ENCODE measurements around the gene TPP2. TPM values are rescaled to one million over a fixed set of nuclear protein-coding genes. Genes with fewer than 3 reads are reported as not detected.

The TPP2 gene
- 156 TPM for total RNA-seq

DNA sequence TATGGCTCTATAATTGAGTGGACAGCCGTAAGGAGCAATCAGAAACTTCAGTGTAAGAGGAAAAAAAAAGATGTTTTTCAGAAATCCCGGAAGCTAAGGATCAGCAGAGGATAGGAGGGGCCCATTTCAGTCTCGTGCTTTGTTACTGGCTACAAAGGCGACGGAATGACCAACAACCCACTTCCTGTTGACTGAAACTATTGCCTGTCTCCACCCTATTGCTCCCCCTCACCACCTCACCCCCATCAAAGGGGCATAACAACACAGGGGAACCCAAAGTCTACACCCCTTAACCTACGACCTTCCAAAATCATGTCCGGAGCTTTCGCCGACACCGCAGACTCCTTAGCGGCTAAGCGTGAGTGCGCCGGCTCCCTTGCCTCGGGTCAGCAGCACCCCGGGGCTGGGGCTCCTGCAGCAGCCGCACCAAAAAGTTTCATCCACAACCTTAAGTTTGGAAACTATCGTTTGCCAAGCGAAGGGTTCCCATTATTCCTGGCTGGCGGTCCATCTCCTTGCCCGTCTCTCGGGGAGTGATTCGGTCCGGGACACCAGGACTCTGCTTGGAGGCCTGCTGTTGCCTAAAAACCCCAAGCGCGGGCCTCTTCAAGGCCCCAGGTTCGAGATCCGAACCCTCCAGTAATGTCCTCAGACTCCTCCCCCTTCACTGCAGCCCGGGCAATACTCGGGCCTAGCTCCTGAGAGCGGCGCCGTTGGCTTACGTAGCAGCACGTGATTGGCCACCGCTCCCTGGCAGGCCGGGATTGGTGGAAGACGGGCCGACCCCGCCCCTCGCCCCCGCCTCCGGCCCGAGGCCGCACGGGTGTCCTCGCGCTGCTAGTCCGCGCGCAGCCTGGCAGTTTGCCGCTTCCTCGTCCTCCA, at the start of gene TPP2:
Gene TPP2, plus strand, starts transcription at position 840 of the 882 bp plus-strand sequence. CDS start 53 bp downstream, outside the sequence.
- peak within 1 kb of the TSS; percentile 91 for H3K4me3 ChIP-seq (ENCODE audit: low read length)
- H3K4me1 ChIP-seq (ENCODE audit: insufficient read depth, low read length), result peaks cover 50% of the 10 kb centered on the region
- no peaks in the 10 kb centered on the region for H3K9me3 ChIP-seq (ENCODE audit: low read depth, low read length)
- H3K27me3 ChIP-seq (ENCODE audit: insufficient read depth, low read length), result no peaks in the 10 kb centered on the region

- Histone ChIP-seq H3K4me3 (ENCODE audit: low read length) (no peak overlapping the region), H3K9me3 (ENCODE audit: low read depth, low read length) (no peaks in the 10 kb centered on the region), H3K27me3 (ENCODE audit: insufficient read depth, low read length) (peaks cover 2% of the 10 kb centered on the region), H3K4me1 (ENCODE audit: insufficient read depth, low read length) (no peaks in the 10 kb centered on the region)
Measured at GRCh38 chr13:102548811-102549210, 48.0 kb upstream of the TPP2 start.

DNA sequence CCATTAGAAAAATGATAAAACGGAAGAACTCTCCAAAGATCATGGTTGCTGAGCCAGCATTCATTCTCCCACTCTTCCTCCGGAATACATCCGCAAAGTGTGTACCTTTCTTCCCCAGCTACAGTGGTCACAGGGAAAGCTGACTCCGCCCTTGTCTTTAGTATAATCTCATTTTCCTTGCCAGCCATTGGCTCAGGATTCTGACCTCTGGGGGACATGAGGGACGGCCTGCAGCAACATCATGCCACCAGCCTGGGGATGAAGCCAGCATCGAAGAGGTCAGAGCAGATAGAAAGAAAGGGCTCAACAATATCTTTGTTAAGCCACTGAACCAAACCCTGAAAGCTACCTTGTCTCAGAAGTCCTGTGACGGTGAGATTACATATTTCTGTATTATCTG, 46.3 kb upstream of the TPP2 start:
- H3K4me3 ChIP-seq (ENCODE audit: low read length), result no peak overlapping the region
- peaks cover 2% of the 10 kb centered on the region for H3K27me3 ChIP-seq (ENCODE audit: insufficient read depth, low read length)
- no peaks in the 10 kb centered on the region for H3K9me3 ChIP-seq (ENCODE audit: low read depth, low read length)

DNA sequence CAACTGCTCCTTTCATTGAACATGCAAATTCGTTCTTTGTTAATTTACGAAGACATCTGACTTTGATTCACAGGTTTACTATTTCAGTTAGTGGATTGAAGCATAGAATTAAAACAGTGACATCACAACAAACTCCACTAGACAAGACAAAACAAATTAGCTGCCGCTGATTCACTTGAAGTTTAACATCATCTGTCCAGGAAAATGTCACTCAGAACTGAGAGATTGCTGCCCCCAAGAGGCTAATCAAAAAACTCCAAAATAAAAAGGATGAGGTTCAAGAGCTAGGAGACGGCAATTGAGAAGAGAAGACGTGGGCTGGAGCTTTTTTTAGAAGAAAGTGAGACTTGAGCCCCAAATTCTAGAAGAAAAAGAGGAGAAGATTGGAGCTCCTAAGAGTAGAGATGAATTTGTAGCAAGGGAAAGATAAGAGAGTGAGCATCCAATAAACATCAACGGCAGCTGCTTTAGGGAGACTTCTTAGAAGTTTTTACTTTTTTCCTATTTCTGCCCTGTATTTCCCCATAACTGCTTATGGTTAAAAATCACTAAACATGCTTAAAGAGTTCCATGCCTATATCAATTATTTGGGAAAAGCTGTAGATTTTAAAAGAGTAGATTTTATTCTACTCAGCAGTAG, 40.8 kb upstream of the TPP2 start:
- Histone ChIP-seq H3K4me1 (ENCODE audit: insufficient read depth, low read length) (no peaks in the 10 kb centered on the region), H3K27me3 (ENCODE audit: insufficient read depth, low read length) (no peaks in the 10 kb centered on the region), H3K9me3 (ENCODE audit: low read depth, low read length) (no peaks in the 10 kb centered on the region), H3K4me3 (ENCODE audit: low read length) (no peak overlapping the region)

More for the DNA sequence above, 46.3 kb upstream of the TPP2 start:
- no peaks in the 10 kb centered on the region for H3K4me1 ChIP-seq (ENCODE audit: insufficient read depth, low read length)

DNA sequence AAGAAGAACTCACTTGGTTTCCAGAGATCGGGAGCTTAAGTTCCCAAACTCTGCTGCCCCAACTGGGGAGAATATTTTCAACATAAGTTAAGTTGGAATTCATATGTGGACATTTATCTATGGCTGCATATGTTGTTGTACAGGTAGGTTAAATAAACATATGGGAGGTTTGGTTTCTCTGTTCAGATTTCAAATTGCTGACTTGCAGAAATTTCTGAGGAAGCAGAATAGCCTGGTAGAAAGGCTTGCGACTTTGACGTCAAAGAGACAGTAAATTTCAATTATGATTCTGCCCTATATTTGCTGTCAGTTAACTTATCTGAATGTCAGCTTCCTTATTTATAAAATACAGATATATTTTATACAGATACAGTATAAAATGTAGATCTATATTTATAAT, 40.0 kb upstream of the TPP2 start:
- Histone ChIP-seq H3K4me3 (ENCODE audit: low read length) (no peak overlapping the region), H3K4me1 (ENCODE audit: insufficient read depth, low read length) (no peaks in the 10 kb centered on the region), H3K9me3 (ENCODE audit: low read depth, low read length) (no peaks in the 10 kb centered on the region), H3K27me3 (ENCODE audit: insufficient read depth, low read length) (no peaks in the 10 kb centered on the region)

DNA sequence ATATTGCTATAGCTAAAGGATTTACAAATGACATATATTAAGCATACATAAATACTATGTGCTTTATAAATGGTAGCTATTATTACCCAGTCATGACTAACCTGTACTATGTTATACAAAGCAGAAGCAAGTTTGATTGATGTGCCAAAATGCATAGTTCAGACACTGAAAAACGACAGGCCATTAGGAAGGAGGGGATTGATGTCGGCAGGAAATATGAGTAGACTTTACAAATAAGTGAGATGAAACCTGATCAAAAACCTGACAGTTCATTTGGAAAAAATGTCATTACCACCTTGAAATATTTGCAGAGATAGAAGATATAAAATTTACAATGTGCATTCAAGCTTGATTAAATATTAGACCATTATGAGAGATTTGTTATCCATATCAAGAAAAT, 38.8 kb upstream of the TPP2 start:
- no peaks in the 10 kb centered on the region for H3K9me3 ChIP-seq (ENCODE audit: low read depth, low read length)
- peaks cover 3% of the 10 kb centered on the region for H3K27me3 ChIP-seq (ENCODE audit: insufficient read depth, low read length)
- no peaks in the 10 kb centered on the region for H3K4me1 ChIP-seq (ENCODE audit: insufficient read depth, low read length)
- no peak overlapping the region for H3K4me3 ChIP-seq (ENCODE audit: low read length)

DNA sequence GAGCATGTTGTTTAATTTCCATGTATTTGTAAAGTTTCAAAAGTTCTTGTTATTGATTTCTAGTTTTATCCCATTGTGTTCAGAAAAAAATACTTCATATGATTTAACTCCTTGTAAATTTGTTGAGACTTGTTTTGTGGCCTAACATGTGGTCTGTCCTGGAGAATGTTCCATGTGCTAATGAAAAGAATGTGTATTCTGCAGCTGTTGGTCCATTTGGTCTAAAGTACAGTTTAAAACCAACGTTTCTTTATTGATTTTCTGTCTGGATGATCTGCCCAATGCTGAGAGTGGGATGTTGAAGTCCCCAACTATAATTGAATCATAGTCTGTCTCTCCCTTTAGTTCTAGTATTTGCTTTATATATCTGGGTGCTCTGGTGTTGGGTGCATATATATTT, 34.9 kb upstream of the TPP2 start:
- no peaks in the 10 kb centered on the region for H3K9me3 ChIP-seq (ENCODE audit: low read depth, low read length)
- no peaks in the 10 kb centered on the region for H3K4me1 ChIP-seq (ENCODE audit: insufficient read depth, low read length)
- H3K4me3 ChIP-seq (ENCODE audit: low read length), result no peak overlapping the region
- H3K27me3 ChIP-seq (ENCODE audit: insufficient read depth, low read length), result peaks cover 18% of the 10 kb centered on the region

GRCh38 chr13:102563267-102563666, 33.5 kb upstream of the TPP2 start:
- no peak overlapping the region for H3K4me3 ChIP-seq (ENCODE audit: low read length)
- H3K4me1 ChIP-seq (ENCODE audit: insufficient read depth, low read length), result no peaks in the 10 kb centered on the region

GRCh38 chr13:102564564-102564963, 32.2 kb upstream of the TPP2 start:
- Histone ChIP-seq H3K4me1 (ENCODE audit: insufficient read depth, low read length) (no peaks in the 10 kb centered on the region), H3K4me3 (ENCODE audit: low read length) (no peak overlapping the region), H3K27me3 (ENCODE audit: insufficient read depth, low read length) (peaks cover 21% of the 10 kb centered on the region), H3K9me3 (ENCODE audit: low read depth, low read length) (no peaks in the 10 kb centered on the region)

More at GRCh38 chr13:102563267-102563666, 33.5 kb upstream of the TPP2 start:
- Histone ChIP-seq H3K9me3 (ENCODE audit: low read depth, low read length) (no peaks in the 10 kb centered on the region), H3K27me3 (ENCODE audit: insufficient read depth, low read length) (peaks cover 21% of the 10 kb centered on the region)

- no peak overlapping the region for H3K4me3 ChIP-seq (ENCODE audit: low read length)
- no peaks in the 10 kb centered on the region for H3K4me1 ChIP-seq (ENCODE audit: insufficient read depth, low read length)
- H3K27me3 ChIP-seq (ENCODE audit: insufficient read depth, low read length), result peaks cover 21% of the 10 kb centered on the region
- H3K9me3 ChIP-seq (ENCODE audit: low read depth, low read length), result no peaks in the 10 kb centered on the region
Measured at GRCh38 chr13:102566513-102566912, 30.3 kb upstream of the TPP2 start.

GRCh38 chr13:102567857-102568256, 28.9 kb upstream of the TPP2 start:
- Histone ChIP-seq H3K4me3 (ENCODE audit: low read length) (no peak overlapping the region), H3K9me3 (ENCODE audit: low read depth, low read length) (no peaks in the 10 kb centered on the region), H3K4me1 (ENCODE audit: insufficient read depth, low read length) (no peaks in the 10 kb centered on the region), H3K27me3 (ENCODE audit: insufficient read depth, low read length) (peaks cover 20% of the 10 kb centered on the region)

GRCh38 chr13:102569488-102569887, 27.3 kb upstream of the TPP2 start:
- Histone ChIP-seq H3K27me3 (ENCODE audit: insufficient read depth, low read length) (peaks cover 10% of the 10 kb centered on the region), H3K9me3 (ENCODE audit: low read depth, low read length) (no peaks in the 10 kb centered on the region), H3K4me3 (ENCODE audit: low read length) (no peak overlapping the region), H3K4me1 (ENCODE audit: insufficient read depth, low read length) (no peaks in the 10 kb centered on the region)

DNA sequence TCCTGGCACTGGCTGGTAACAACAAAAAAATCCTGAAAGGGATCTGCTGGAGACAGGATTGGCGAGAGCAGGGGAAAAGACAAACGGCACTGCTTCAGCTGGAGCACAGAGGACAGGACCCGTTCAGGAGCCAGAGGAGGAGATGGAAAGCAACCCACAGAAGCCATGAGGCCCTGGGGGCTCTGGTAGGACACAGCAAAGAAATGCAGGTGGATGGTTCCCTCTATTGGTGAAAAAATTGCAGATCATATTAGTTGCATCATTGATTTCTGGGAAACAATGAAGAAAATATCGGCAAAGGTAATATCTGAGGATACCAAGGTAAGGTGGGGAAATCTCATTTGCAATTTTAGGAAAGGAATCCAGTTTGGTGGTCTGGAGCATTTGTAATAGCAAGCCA, 25.7 kb upstream of the TPP2 start:
- Histone ChIP-seq H3K4me1 (ENCODE audit: insufficient read depth, low read length) (no peaks in the 10 kb centered on the region), H3K9me3 (ENCODE audit: low read depth, low read length) (no peaks in the 10 kb centered on the region), H3K4me3 (ENCODE audit: low read length) (no peak overlapping the region), H3K27me3 (ENCODE audit: insufficient read depth, low read length) (peaks cover 5% of the 10 kb centered on the region)

- Histone ChIP-seq H3K4me1 (ENCODE audit: insufficient read depth, low read length) (no peaks in the 10 kb centered on the region), H3K4me3 (ENCODE audit: low read length) (no peak overlapping the region), H3K27me3 (ENCODE audit: insufficient read depth, low read length) (peaks cover 3% of the 10 kb centered on the region), H3K9me3 (ENCODE audit: low read depth, low read length) (no peaks in the 10 kb centered on the region)
Measured at GRCh38 chr13:102572323-102572722, 24.5 kb upstream of the TPP2 start.

- no peaks in the 10 kb centered on the region for H3K9me3 ChIP-seq (ENCODE audit: low read depth, low read length)
- no peaks in the 10 kb centered on the region for H3K27me3 ChIP-seq (ENCODE audit: insufficient read depth, low read length)
- peaks cover 12% of the 10 kb centered on the region for H3K4me1 ChIP-seq (ENCODE audit: insufficient read depth, low read length)
- no peak overlapping the region for H3K4me3 ChIP-seq (ENCODE audit: low read length)
Measured at GRCh38 chr13:102580552-102581169, 16.1 kb upstream of the TPP2 start.
